ENCODE results near the gene ITGBL1. TPM values are rescaled to one million over a fixed set of nuclear protein-coding genes. Genes with fewer than 3 reads are reported as not detected.

Gene ITGBL1
- total RNA-seq, 4 donors from 2014 or later: 0.83 to 28.0 (median 3.0) TPM

- no peak for DNase-seq
- Histone ChIP-seq H3K4me3 (no peak overlapping the region), H3K4me1 (no peaks in the 10 kb centered on the region), H3K9me3 (no peaks in the 10 kb centered on the region), H3K27ac (no peak overlapping the region), H3K36me3 (no peaks in the 10 kb centered on the region), H3K27me3 (no peaks in the 10 kb centered on the region)
- intact Hi-C loops (cut with DNase I): no loop called here
- WGBS, 2 donors: 78 to 85% methylated on average over 1 of the region's 1 CpG
- TF ChIP-seq CTCF (IDR thresholded peaks at IDR 0.05) (no peak), POLR2A (IDR thresholded peaks at IDR 0.05) (no peak)
These were observed 294.6 kb downstream of the ITGBL1 start for GRCh38 chr13:101747039-101747438.

GRCh38 chr13:101749584-101749983 is 297.1 kb downstream of the ITGBL1 start:
- Histone ChIP-seq H3K9me3 (no peaks in the 10 kb centered on the region), H3K4me3 (no peak overlapping the region), H3K27ac (no peak overlapping the region), H3K36me3 (no peaks in the 10 kb centered on the region), H3K4me1 (no peaks in the 10 kb centered on the region), H3K27me3 (no peaks in the 10 kb centered on the region)
- WGBS, 2 donors: 79 to 85% methylated on average over 1 of the region's 1 CpG
- TF ChIP-seq CTCF (IDR thresholded peaks at IDR 0.05): no peak
- TF ChIP-seq POLR2A (IDR thresholded peaks at IDR 0.05): no peak
- DNase-seq: no peak
- intact Hi-C loops (cut with DNase I): no loop called here

GRCh38 chr13:101751488-101751887 is 299.0 kb downstream of the ITGBL1 start:
- Histone ChIP-seq H3K27me3 (no peaks in the 10 kb centered on the region), H3K9me3 (no peaks in the 10 kb centered on the region), H3K4me1 (no peaks in the 10 kb centered on the region), H3K4me3 (no peak overlapping the region), H3K36me3 (no peaks in the 10 kb centered on the region), H3K27ac (no peak overlapping the region)
- no peak for TF ChIP-seq CTCF (IDR thresholded peaks at IDR 0.05)
- no peak for TF ChIP-seq POLR2A (IDR thresholded peaks at IDR 0.05)
- 6 to 18% methylated on average over 3 of the region's 3 CpGs for WGBS, 2 donors
- intact Hi-C loops (cut with DNase I): no loop called here
- DNase-seq: no peak

GRCh38 chr13:101752432-101752831 is 300.0 kb downstream of the ITGBL1 start:
- intact Hi-C loops (cut with DNase I): no loop called here
- H3K27me3 ChIP-seq: no peaks in the 10 kb centered on the region
- no peak overlapping the region for H3K4me3 ChIP-seq
- no peaks in the 10 kb centered on the region for H3K4me1 ChIP-seq
- H3K9me3 ChIP-seq: no peaks in the 10 kb centered on the region
- DNase-seq: no peak
- no peak for TF ChIP-seq CTCF (IDR thresholded peaks at IDR 0.05)
- TF ChIP-seq POLR2A (IDR thresholded peaks at IDR 0.05): no peak
- no peaks in the 10 kb centered on the region for H3K36me3 ChIP-seq
- 90 to 96% methylated on average over 3 of the region's 3 CpGs for whole genome bisulfite sequencing, 2 donors
- no peak overlapping the region for H3K27ac ChIP-seq

- intact Hi-C loops (cut with DNase I): no loop called here
- 56 to 72% methylated on average over 6 of the region's 6 CpGs for WGBS, 2 donors
- no peaks in the 10 kb centered on the region for H3K27me3 ChIP-seq
- H3K4me3 ChIP-seq: no peak overlapping the region
- TF ChIP-seq POLR2A (IDR thresholded peaks at IDR 0.05) (no peak), CTCF (IDR thresholded peaks at IDR 0.05) (no peak)
- no peak overlapping the region for H3K27ac ChIP-seq
- no peaks in the 10 kb centered on the region for H3K36me3 ChIP-seq
- H3K9me3 ChIP-seq: no peaks in the 10 kb centered on the region
- H3K4me1 ChIP-seq: no peaks in the 10 kb centered on the region
- DNase-seq: no peak
These were observed 302.9 kb downstream of the ITGBL1 start for GRCh38 chr13:101755228-101755887.
